ENCODE data around the gene PSORS1C2. TPM values are rescaled to one million over a fixed set of nuclear protein-coding genes. Genes with fewer than 3 reads are reported as not detected.
A peak's percentile ranks its signal among the peaks of the same experiment; 100 is the strongest.

The PSORS1C2 gene
- total RNA-seq, 1 experiment from 2014 or later = 0.55 TPM

- TF ChIP-seq ZNF281 (CRISPR knock-in tag; IDR thresholded peaks at IDR 0.05) (no peak), MYBL2 (CRISPR knock-in tag; IDR thresholded peaks at IDR 0.05) (no peak), ATF1 (CRISPR knock-in tag; IDR thresholded peaks at IDR 0.05) (no peak)
- TF ChIP-seq, protein P1, sequence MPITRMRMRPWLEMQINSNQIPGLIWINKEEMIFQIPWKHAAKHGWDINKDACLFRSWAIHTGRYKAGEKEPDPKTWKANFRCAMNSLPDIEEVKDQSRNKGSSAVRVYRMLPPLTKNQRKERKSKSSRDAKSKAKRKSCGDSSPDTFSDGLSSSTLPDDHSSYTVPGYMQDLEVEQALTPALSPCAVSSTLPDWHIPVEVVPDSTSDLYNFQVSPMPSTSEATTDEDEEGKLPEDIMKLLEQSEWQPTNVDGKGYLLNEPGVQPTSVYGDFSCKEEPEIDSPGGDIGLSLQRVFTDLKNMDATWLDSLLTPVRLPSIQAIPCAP (CRISPR knock-in tag; IDR thresholded peaks at IDR 0.05) = no peak
Measured at GRCh38 chr6:31179042-31179386, 40.1 kb upstream of the PSORS1C2 start (continued).

DNA sequence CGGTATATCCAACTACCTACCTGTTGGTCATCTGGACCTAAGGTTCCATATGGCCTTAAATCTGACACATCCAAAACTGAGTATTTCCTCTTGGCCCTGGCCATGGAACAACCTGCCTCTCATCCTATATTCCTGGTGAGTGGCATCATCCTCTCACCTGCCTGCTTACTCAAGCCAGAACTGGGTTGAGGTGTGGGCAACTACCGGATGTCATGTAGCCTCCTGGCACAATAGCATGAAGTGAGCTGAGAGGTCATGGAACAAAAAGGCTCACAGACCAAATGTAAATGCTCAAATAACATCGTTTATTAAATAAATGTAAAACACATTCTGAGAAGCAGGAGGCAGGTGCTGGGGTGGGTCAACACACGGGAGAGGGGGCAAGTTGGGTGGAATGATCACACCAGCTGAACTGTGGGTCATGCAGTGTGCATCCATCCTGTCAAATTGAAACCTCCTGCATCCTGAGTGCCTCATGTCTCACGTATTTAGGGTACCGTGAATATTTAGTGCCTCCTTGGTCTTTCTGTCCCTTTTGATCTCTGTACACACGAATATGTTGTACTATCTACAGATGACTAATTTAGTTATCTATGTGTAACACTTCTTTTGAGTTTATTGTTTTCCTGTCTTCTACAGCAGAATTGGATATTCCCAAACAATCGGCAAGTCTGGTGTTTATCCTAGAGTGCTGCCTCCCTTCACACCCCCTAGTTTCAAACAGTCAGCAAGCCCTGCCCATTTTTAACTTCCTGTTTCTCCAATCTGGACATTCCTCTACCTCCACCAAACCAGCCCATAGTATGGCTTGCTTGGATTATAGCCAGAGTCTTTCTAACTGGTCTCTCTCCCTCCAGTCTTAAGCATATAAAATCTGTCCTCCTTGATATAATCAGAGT is 39.5 kb upstream of the PSORS1C2 start:
- TF ChIP-seq ZNF671 (CRISPR knock-in tag; IDR thresholded peaks at IDR 0.05) (no peak), AR (CRISPR knock-in tag; IDR thresholded peaks at IDR 0.05) (no peak), ETV6 (CRISPR knock-in tag; IDR thresholded peaks at IDR 0.05) (no peak), ERG (CRISPR knock-in tag; IDR thresholded peaks at IDR 0.05) (no peak), EMX1 (CRISPR knock-in tag; IDR thresholded peaks at IDR 0.05) (no peak), IRF2 (CRISPR knock-in tag; IDR thresholded peaks at IDR 0.05; ENCODE audit: borderline replicate concordance, low read depth) (no peak), FOXK1 (CRISPR knock-in tag; IDR thresholded peaks at IDR 0.05) (no peak)
- TF ChIP-seq, protein P2, sequence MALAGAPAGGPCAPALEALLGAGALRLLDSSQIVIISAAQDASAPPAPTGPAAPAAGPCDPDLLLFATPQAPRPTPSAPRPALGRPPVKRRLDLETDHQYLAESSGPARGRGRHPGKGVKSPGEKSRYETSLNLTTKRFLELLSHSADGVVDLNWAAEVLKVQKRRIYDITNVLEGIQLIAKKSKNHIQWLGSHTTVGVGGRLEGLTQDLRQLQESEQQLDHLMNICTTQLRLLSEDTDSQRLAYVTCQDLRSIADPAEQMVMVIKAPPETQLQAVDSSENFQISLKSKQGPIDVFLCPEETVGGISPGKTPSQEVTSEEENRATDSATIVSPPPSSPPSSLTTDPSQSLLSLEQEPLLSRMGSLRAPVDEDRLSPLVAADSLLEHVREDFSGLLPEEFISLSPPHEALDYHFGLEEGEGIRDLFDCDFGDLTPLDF (CRISPR knock-in tag; IDR thresholded peaks at IDR 0.05) = no peak
- Mint-ChIP-seq H3K27me3 (ENCODE audit: low read depth) (no peaks in the 10 kb centered on the region), H3K9me3 (no peaks in the 10 kb centered on the region), H3K4me1 (peaks cover 65% of the 10 kb centered on the region), H3K36me3 (peaks cover 9% of the 10 kb centered on the region), H3K27ac (peak overlapping the region; percentile 39), H3K4me3 (no peak overlapping the region)
- ChIA-PET CTCF (interaction anchor here (1.0 kb wide), 1 partner anchor 20 kb away, joined by 5 read pairs; the partner anchor contains the start of gene TCF19), POLR2A (no interaction called here)
- DNase-seq (ENCODE audit: low spot score) (no peak), ATAC-seq (no peak)

DNA sequence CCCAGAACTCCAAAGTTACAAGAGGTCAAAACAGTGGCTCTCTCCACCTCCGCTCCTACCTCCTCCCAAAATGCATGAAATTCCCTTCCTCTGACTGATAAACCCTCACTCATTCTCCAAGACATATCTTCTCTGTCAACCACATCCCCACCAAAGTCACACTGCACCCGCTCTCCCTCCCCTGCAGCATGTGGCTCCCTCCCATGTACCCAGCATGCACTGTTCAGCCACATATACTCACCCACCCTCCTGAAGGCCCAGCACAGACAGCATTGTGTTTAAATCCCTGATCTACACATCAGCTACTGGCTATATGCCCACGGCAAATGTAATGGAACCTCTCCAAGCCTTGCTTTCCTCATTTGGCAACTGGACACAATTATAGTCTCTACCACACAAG is 37.1 kb upstream of the PSORS1C2 start:
- Mint-ChIP-seq H3K4me3 (no peak overlapping the region), H3K36me3 (peaks cover 9% of the 10 kb centered on the region), H3K27me3 (ENCODE audit: low read depth) (no peaks in the 10 kb centered on the region), H3K27ac (peak overlapping the region; percentile 62; the same call in 1 of the 2 replicates), H3K9me3 (no peaks in the 10 kb centered on the region), H3K4me1 (peaks cover 71% of the 10 kb centered on the region)
- ChIA-PET POLR2A (interaction anchor here (0.6 kb wide), 1 partner anchor 657 kb away, joined by 3 read pairs; no protein-coding TSS in a partner anchor), CTCF (interaction anchor here (1.1 to 1.9 kb wide), 3 partner anchors 13 to 191 kb away, joined by 3 to 7 read pairs (median 4); partner anchors contain the start of gene TCF19)
- no peak for TF ChIP-seq ATF1 (CRISPR knock-in tag; IDR thresholded peaks at IDR 0.05)
- TF ChIP-seq MLX (CRISPR knock-in tag; IDR thresholded peaks at IDR 0.05) = no peak
- TF ChIP-seq ZNF416 (CRISPR knock-in tag; IDR thresholded peaks at IDR 0.05) = no peak
- ATAC-seq = no peak
- no peak for DNase-seq (ENCODE audit: low spot score)

Data from WTC11 (cell line).